ENCODE data around the gene MKKS.

- TF ChIP-seq EZH2 (IDR thresholded peaks at IDR 0.05; ENCODE audit: borderline replicate concordance), result no peak
- TF ChIP-seq, protein P1, sequence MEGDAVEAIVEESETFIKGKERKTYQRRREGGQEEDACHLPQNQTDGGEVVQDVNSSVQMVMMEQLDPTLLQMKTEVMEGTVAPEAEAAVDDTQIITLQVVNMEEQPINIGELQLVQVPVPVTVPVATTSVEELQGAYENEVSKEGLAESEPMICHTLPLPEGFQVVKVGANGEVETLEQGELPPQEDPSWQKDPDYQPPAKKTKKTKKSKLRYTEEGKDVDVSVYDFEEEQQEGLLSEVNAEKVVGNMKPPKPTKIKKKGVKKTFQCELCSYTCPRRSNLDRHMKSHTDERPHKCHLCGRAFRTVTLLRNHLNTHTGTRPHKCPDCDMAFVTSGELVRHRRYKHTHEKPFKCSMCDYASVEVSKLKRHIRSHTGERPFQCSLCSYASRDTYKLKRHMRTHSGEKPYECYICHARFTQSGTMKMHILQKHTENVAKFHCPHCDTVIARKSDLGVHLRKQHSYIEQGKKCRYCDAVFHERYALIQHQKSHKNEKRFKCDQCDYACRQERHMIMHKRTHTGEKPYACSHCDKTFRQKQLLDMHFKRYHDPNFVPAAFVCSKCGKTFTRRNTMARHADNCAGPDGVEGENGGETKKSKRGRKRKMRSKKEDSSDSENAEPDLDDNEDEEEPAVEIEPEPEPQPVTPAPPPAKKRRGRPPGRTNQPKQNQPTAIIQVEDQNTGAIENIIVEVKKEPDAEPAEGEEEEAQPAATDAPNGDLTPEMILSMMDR (IDR thresholded peaks at IDR 0.05; ENCODE audit: poor library complexity), result no peak
Measured at GRCh38 chr20:10454151-10454750, 20.2 kb upstream of the MKKS start.

All from hepatocyte (in vitro differentiated cells).